Measurements from ENCODE around the gene SHH.
"Not testable (repeated sequence)": the region's sequence is repeated elsewhere in the genome, so short reads cannot be mapped to it uniquely, and the experiment has no call there.

The SHH gene

GRCh38 chr7:155842496-155843265, 30.4 kb upstream of the SHH start:
- no peak for DNase-seq (ENCODE audit: low spot score)

GRCh38 chr7:155840909-155841308, 28.6 kb upstream of the SHH start:
- DNase-seq (ENCODE audit: low spot score) = no peak

- no peak for DNase-seq (ENCODE audit: low spot score)
Measured at GRCh38 chr7:155840262-155840885, 28.1 kb upstream of the SHH start.

- no peak for DNase-seq (ENCODE audit: low spot score)
Measured at GRCh38 chr7:155839461-155839860, 27.2 kb upstream of the SHH start.

- not testable (repeated sequence) for DNase-seq (ENCODE audit: low spot score)
Measured at GRCh38 chr7:155838312-155838711, 26.0 kb upstream of the SHH start.

- DNase-seq (ENCODE audit: low spot score) = no peak
Measured at GRCh38 chr7:155837126-155837479, 24.8 kb upstream of the SHH start.

GRCh38 chr7:155836216-155837125, 24.2 kb upstream of the SHH start:
- no peak for DNase-seq (ENCODE audit: low spot score)

GRCh38 chr7:155835446-155836215, 23.4 kb upstream of the SHH start:
- no peak for DNase-seq (ENCODE audit: low spot score)

GRCh38 chr7:155834486-155835048, 22.3 kb upstream of the SHH start:
- no peak for DNase-seq (ENCODE audit: low spot score)

GRCh38 chr7:155833651-155834050, 21.4 kb upstream of the SHH start:
- DNase-seq (ENCODE audit: low spot score) = no peak

GRCh38 chr7:155832581-155832981, 20.3 kb upstream of the SHH start:
- no peak for DNase-seq (ENCODE audit: low spot score)

- DNase-seq (ENCODE audit: low spot score) = no peak
Measured at GRCh38 chr7:155831807-155832524, 19.7 kb upstream of the SHH start.

- DNase-seq (ENCODE audit: low spot score) = no peak
Measured at GRCh38 chr7:155830961-155831806, 18.9 kb upstream of the SHH start.

GRCh38 chr7:155829796-155830470, 17.7 kb upstream of the SHH start:
- no peak for DNase-seq (ENCODE audit: low spot score)

- DNase-seq (ENCODE audit: low spot score) = no peak
Measured at GRCh38 chr7:155825336-155825735, 13.1 kb upstream of the SHH start.

GRCh38 chr7:155824227-155824886, 12.1 kb upstream of the SHH start:
- no peak for DNase-seq (ENCODE audit: low spot score)

GRCh38 chr7:155821851-155822250, 9.6 kb upstream of the SHH start:
- DNase-seq (ENCODE audit: low spot score) = no peak

GRCh38 chr7:155820788-155821187, 8.5 kb upstream of the SHH start:
- DNase-seq (ENCODE audit: low spot score) = no peak

- DNase-seq (ENCODE audit: low spot score) = no peak
Measured at GRCh38 chr7:155820246-155820645, 8.0 kb upstream of the SHH start.
